ENCODE measurements around the gene PGGHG. TPM values are rescaled to one million over a fixed set of nuclear protein-coding genes. Genes with fewer than 3 reads are reported as not detected.
"Not testable (repeated sequence)": the region's sequence is repeated elsewhere in the genome, so short reads cannot be mapped to it uniquely, and the experiment has no call there.

The PGGHG gene
- total RNA-seq, 1 donor from 2014 or later, result 2.4 TPM

DNA sequence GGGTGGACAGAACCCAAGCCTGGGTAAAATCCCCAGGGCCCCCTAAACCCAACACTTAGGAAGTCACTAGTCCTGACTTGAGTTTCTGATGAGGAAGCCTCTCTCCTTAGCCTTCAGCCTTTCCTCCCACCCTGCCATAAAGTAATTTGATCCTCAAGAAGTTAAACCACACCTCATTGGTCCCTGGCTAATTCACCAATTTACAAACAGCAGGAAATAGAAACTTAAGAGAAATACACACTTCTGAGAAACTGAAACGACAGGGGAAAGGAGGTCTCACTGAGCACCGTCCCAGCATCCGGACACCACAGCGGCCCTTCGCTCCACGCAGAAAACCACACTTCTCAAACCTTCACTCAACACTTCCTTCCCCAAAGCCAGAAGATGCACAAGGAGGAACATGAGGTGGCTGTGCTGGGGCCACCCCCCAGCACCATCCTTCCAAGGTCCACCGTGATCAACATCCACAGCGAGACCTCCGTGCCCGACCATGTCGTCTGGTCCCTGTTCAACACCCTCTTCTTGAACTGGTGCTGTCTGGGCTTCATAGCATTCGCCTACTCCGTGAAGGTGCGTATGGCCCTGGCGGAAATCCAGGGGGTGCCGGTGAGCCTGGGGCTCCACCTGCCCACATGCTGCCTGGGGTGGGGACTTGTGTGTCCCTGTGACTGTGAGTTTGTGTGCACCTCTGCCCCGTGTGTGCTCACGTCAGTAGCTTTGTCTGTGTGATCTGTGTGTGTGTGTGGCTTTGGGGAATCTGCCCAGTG, 25.0 kb downstream of the PGGHG start, which contains the start of gene IFITM1:
IFITM1 (plus strand) TSS at position 254 of the 767 bp plus-strand sequence; CDS start at position 385, 131 bp downstream.
- ATAC-seq, result peak; percentile 7

- ATAC-seq, result not testable (repeated sequence)
Observed at GRCh38 chr11:314554-314875, 25.6 kb downstream of the PGGHG start.

DNA sequence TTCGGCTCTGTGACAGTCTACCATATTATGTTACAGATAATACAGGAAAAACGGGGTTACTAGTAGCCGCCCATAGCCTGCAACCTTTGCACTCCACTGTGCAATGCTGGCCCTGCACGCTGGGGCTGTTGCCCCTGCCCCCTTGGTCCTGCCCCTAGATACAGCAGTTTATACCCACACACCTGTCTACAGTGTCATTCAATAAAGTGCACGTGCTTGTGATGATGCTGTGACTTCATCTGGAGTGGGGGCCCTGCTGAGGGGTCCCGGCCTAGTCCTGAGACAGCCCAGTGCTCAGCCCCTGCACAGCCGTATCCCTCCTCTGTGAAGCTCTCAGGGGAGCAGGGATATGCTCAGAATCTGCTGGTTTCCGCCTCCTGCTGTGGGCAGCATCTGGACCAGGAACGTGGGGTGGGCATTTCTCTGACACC, 26.1 kb downstream of the PGGHG start:
- ATAC-seq, result no peak

- ATAC-seq, result no peak
Observed at GRCh38 chr11:315516-315994, 26.6 kb downstream of the PGGHG start.

DNA sequence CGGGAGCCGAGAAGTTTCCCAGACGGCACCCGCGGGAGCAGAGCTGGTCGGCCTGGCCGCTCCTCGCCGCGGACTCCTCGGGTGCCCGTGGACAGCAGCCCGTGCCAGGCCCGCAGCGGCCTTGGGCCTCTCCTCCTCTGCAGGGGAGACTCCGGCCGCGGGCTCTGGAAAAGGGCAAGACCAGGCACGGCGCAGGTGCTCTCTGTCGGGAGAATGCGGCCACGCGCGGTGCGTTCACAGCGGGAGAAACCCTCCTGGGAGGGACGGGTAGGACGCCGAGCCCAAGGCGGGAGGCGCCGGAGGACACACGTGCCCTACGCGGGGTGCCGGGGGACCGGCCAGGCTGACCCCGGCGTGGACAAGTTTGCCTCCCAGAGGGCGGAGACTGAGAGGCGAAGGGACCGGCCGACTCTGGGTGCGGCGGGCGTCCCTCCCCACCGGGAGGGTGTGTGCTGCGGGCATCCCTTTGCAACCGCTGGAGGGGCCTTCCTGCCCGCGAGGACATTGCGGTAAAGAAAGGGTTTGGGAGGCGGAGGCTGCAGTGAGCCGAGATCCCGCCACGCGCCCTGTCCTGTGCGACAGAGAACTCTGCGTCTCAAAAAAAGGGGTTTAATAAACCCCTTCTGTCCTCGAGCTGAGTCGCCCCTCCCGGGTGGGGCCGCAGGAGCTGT, 27.2 kb downstream of the PGGHG start:
- ATAC-seq, result no peak

GRCh38 chr11:316891-317301, 28.0 kb downstream of the PGGHG start:
- ATAC-seq, result no peak

- not testable (repeated sequence) for ATAC-seq
Observed at GRCh38 chr11:317668-318404, 28.9 kb downstream of the PGGHG start.

DNA sequence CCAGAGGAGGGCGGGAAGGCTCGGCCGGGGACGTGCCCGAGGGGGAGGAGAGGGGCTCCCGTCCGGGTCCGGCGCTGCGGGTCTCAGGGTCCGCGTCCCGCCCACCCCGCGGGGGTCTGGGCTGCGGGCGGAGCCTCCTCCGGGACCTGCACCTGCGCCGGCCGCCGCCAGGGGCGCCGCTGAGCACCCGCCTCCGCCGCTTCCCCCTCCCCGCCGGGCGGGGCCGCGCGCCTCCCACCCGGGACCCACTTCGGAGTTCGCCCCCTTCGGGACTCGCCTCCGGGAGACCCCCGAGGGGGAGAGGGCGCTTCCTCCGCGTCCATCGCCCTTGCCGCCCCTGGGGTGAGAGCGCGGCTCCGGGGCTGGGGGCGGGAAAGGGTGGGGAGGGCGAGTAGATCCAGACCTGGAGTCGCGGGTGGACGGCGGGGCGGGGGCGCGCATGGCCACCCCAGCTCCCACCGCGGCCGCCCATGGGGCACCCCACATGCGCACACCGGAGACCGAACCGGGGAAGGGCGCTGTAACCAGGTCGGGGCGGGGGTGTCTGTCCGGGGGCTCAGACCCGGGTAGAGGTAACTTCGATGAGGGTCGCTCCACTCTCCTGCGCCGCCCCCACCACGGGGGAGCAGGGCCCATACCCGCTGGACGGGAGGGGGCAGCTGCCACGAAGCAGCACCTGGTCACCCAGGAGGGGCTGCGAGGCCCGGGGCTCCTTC, 29.6 kb downstream of the PGGHG start:
- peak; percentile 63 for ATAC-seq

DNA sequence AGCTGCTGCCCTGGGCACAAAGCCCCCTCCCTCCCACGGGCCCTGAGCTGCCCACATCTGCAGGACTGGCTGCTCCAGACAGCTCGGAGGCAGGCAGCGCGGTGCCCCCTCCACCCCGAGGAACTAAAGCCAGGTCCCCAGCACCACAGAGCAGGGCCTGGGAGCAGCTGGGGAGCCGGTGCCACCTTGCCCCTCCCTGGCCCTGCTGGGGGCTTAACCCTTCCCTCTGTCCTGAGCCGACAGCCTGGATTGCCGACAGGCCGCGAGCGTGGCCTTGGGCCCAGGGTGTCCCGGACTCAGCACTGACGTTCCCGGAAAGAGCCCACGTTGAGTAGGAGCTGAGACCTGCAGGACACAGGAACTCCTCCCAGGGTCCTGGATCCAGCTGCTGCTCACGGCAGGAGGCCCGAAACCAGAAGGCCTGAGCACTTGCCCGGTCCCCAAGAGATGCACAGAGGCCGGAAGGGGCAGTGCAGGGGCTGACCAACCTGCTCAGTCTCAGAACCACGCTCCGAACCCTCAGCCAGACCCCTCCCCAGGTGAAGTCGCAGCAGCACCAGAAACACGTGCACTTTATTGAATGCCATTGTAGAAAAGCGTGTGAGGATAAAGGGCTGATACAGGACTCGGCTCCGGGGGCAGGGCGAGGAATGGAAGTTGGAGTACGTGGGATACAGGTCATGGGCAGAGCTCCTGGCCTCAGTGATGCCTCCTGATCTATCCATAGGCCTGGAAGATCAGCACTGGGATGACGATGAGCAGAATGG, 30.4 kb downstream of the PGGHG start:
- peak; percentile 47 for ATAC-seq

- not testable (repeated sequence) for ATAC-seq
Observed at GRCh38 chr11:319888-320273, 31.0 kb downstream of the PGGHG start.

- ATAC-seq, result no peak
Observed at GRCh38 chr11:324156-324555, 35.2 kb downstream of the PGGHG start.

DNA sequence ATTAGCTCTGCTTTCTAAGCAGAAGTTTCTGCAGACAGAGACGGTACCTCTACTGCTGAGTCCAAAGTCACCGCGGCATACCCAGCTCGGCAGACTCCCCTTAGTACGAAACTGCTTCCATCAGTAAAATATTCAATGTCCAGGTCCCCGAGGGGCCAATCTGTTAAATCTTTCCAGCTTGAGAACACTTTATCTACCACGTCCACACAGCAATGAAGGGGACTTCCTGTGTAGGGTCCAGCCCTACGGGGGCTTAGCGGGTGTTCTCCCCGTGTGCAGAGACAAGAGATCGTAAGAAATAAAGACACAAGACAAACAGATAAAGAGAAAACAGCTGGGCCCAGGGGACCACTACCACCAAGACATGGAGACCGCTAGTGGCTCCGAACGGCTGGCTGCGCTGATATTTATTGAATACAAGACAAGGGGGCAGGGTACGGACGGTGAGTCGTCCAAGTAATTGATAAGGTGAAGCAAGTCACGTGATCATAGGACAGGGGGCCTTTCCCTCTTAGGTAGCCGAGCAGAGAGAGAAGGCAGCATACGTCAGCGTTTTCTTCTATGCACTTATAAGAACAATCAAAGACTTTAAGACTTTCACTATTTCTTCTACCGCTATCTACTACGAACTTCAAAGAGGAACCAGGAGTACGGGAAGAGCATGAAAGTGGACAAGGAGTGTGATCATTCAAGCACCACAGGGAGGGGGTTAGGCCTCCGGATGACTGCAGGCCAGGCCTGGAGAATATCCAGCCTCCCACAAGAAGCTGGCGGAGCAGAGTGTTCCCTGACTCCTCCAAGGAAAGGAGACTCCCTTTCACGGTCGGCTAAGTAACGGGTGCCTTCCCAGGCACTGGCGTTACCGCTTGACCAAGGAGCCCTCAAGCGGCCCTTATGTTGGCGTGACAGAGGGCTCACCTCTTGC, 35.9 kb downstream of the PGGHG start:
- not testable (repeated sequence) for ATAC-seq

GRCh38 chr11:325796-326591, 37.1 kb downstream of the PGGHG start:
- peak; percentile 10 for ATAC-seq

DNA sequence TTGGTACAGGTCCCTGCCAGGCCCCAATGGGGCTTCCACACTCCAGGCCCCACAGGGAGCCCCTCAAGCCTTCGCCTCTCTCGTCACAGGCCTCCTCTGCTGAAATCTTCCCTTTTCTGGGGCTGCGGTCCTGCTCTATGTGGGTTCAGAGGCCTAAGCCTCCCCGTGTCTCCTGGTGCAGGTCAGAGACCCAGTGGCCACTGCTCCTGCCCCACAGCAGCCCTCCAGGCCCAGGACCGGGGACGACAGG, 37.6 kb downstream of the PGGHG start:
- no peak for ATAC-seq

GRCh38 chr11:326842-327580, 38.1 kb downstream of the PGGHG start:
- ATAC-seq, result peak; percentile 73

DNA sequence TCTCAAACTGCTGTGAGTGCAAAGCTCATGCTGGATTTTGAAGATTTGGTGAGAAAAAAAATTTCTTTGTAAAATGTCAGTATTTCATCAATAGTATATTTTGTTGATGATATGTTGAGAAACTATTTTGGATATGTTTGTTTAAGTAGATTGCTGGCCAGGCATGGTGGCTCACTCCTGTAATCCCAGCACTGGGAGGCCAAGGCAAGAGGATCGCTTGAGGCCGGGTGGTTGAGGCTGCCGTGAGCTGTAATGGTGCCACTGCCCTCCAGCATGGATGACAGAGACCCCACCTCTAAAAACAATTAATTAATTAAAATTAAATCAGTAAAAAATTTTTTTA, 38.6 kb downstream of the PGGHG start:
- ATAC-seq, result no peak

- ATAC-seq, result no peak
Observed at GRCh38 chr11:328012-328411, 39.1 kb downstream of the PGGHG start.

- ATAC-seq, result not testable (repeated sequence)
Observed at GRCh38 chr11:328516-329100, 39.7 kb downstream of the PGGHG start.

GRCh38 chr11:329886-330253, 40.9 kb downstream of the PGGHG start:
- no peak for ATAC-seq

Data from esophagus mucosa (tissue), 1 donor.